ENCODE measurements around the gene PRSS16.

DNA sequence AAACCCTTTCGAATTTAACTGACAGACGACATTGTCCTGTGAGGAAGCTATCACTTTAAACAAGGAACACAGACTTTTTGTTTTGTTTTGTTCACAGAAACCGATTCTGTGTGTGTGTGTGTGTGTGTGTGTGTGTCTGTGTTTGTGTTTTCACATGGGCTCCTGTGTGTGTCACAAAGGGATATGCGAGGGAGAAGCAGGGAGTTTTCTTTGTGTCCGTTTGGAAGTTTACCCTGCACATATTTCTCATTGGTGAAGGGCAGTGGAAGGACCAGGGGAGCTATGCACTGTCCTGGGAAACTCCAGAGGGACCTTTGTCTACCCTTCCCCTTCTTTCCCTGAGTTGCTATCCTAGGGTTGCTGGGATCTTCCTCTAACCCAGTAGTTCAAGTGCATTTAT, 46.9 kb downstream of the PRSS16 start:
- TF ChIP-seq POLR2AphosphoS5 (IDR thresholded peaks at IDR 0.05) = no peak
- TF ChIP-seq, protein P1, sequence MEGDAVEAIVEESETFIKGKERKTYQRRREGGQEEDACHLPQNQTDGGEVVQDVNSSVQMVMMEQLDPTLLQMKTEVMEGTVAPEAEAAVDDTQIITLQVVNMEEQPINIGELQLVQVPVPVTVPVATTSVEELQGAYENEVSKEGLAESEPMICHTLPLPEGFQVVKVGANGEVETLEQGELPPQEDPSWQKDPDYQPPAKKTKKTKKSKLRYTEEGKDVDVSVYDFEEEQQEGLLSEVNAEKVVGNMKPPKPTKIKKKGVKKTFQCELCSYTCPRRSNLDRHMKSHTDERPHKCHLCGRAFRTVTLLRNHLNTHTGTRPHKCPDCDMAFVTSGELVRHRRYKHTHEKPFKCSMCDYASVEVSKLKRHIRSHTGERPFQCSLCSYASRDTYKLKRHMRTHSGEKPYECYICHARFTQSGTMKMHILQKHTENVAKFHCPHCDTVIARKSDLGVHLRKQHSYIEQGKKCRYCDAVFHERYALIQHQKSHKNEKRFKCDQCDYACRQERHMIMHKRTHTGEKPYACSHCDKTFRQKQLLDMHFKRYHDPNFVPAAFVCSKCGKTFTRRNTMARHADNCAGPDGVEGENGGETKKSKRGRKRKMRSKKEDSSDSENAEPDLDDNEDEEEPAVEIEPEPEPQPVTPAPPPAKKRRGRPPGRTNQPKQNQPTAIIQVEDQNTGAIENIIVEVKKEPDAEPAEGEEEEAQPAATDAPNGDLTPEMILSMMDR (IDR thresholded peaks at IDR 0.05) = no peak
- no peak for TF ChIP-seq POLR2A (IDR thresholded peaks at IDR 0.05)

All from sigmoid colon (tissue), 4 donors.